Endothelial cell of umbilical vein (primary cell): ENCODE data around the gene SCTR. TPM values are rescaled to one million over a fixed set of nuclear protein-coding genes. Genes with fewer than 3 reads are reported as not detected.

ENCODE experiments used
- BruUV-seq: library from RNA; stranded (reverse); fragments of 400-500 nt; replicated peaks from 2 replicates; lab custom pipeline; 2021; lab: Mats Ljungman, UMichigan
- CTCF ChIA-PET: fragments of 300-600, 350-600 bp; sonication (Branson Sonifier 250); formaldehyde crosslinking; loops from one replicate; lab custom pipeline; 2021; ENCODE audit warnings: antibody characterized with exemption, inconsistent platforms; lab: Charles Lee
- POLR2A ChIA-PET: fragments of 300-600, 350-600 bp; sonication (Branson Sonifier 250); formaldehyde crosslinking; loops from one replicate; lab custom pipeline; 2021; ENCODE audit warnings: antibody characterized with exemption, inconsistent platforms; lab: Charles Lee
- DNase-seq: peaks from one replicate; pipeline ENCODE4 v3.0.0-alpha.2; 2011; ENCODE audit warnings: low read depth, low spot score
- FAIRE-seq: peaks from 2 replicates; lab custom pipeline; 2011; peaks lifted over from hg19 to GRCh38; lab: Jason Lieb, UNC
- H2AFZ ChIP-seq: 2 replicates; pipeline ENCODE4 v1.6.0; 2012; ENCODE audit warnings: low read depth, low read length, control low read depth, inconsistent platforms
- H3K27ac ChIP-seq: 2 replicates; pipeline ENCODE4 v1.5.1; 2011; ENCODE audit warnings: low read depth, mild to moderate bottlenecking, control low read depth, low read length, moderate library complexity; ENCODE audit not compliant: insufficient read depth
- H3K27me3 ChIP-seq, 2 experiments: 2 replicates each; pipeline versions ENCODE4 v1.6.0 to v1.6.1; 2011; ENCODE audit warnings: low read length in 2 of 2, mixed read lengths in 1 of 2; ENCODE audit not compliant: control insufficient read depth in 2 of 2, insufficient read depth in 2 of 2
- H3K36me3 ChIP-seq, 2 experiments: 2 replicates in 1 of 2; 3 replicates in 1 of 2; pipeline ENCODE4 v1.5.1; 2011; ENCODE audit warnings: low read length in 2 of 2, mild to moderate bottlenecking in 1 of 2, moderate library complexity in 1 of 2; ENCODE audit not compliant: control insufficient read depth in 2 of 2, insufficient read depth in 2 of 2; ENCODE audit errors: extremely low read depth in 1 of 2
- H3K4me1 ChIP-seq: 3 replicates; pipeline ENCODE4 v1.5.1; 2011; ENCODE audit warnings: mild to moderate bottlenecking, low read length; ENCODE audit not compliant: control insufficient read depth, insufficient read depth; ENCODE audit errors: extremely low read depth
- H3K4me2 ChIP-seq: 2 replicates; pipeline ENCODE4 v1.6.1; 2011; ENCODE audit warnings: low read length, control low read depth, mixed read lengths; ENCODE audit not compliant: insufficient read depth
- H3K4me3 ChIP-seq, 3 experiments: fragments of 200-600 bp in 1 of 3; sonication (generic), shearing (Covaris generic) in 1 of 3; replicated peaks in 1 of 3; 2 replicates each; pipeline ENCODE4 v1.5.1; 2011 to 2016; ENCODE audit warnings: control low read depth in 3 of 3, low read length in 3 of 3, mild to moderate bottlenecking in 2 of 3, inconsistent platforms in 1 of 3, low read depth in 1 of 3, moderate library complexity in 1 of 3; ENCODE audit not compliant: insufficient read depth in 1 of 3
- H3K79me2 ChIP-seq: 2 replicates; pipeline ENCODE4 v1.6.0; 2012; ENCODE audit warnings: low read length, inconsistent platforms; ENCODE audit not compliant: control insufficient read depth, insufficient read depth
- H3K9ac ChIP-seq: replicated peaks from 2 replicates; pipeline ENCODE3; 2011; ENCODE audit warnings: low read length, control low read depth; ENCODE audit not compliant: insufficient read depth; ENCODE audit errors: extremely low read depth
- H3K9me1 ChIP-seq: replicated peaks from 3 replicates; pipeline ENCODE4 v1.6.0; 2011; ENCODE audit warnings: mild to moderate bottlenecking, low read length; ENCODE audit not compliant: control insufficient read depth, insufficient read depth; ENCODE audit errors: extremely low read depth
- H3K9me3 ChIP-seq: replicated peaks from 2 replicates; pipeline ENCODE4 v1.5.1; 2012; ENCODE audit warnings: low read length, inconsistent platforms; ENCODE audit not compliant: control insufficient read depth, insufficient read depth
- H4K20me1 ChIP-seq: replicated peaks from 2 replicates; pipeline ENCODE3; 2011; ENCODE audit warnings: mild to moderate bottlenecking, low read length; ENCODE audit not compliant: control insufficient read depth, insufficient read depth; ENCODE audit errors: extremely low read depth
- CTCF ChIP-seq, 2 donors: IDR thresholded peaks; 1 replicate in 1 of 2; 2 replicates in 1 of 2; pipeline ENCODE4 v1.5.1; 2011; ENCODE audit warnings: low read length in 2 of 2, mild to moderate bottlenecking in 2 of 2, moderate library complexity in 2 of 2, control low read depth in 1 of 2, inconsistent platforms in 1 of 2, low read depth in 1 of 2; ENCODE audit not compliant: insufficient read depth in 1 of 2; ENCODE audit errors: extremely low read depth in 1 of 2
- EZH2 ChIP-seq: IDR thresholded peaks from 2 replicates; pipeline ENCODE4 v1.6.1; 2012; ENCODE audit warnings: borderline replicate concordance, low read depth, mild to moderate bottlenecking, moderate library complexity, low read length, inconsistent platforms; ENCODE audit not compliant: severe bottlenecking
- FOS ChIP-seq: IDR thresholded peaks from 2 replicates; pipeline ENCODE4 v1.6.1; 2011; ENCODE audit warnings: mild to moderate bottlenecking, low read length, moderate library complexity, borderline replicate concordance; ENCODE audit not compliant: insufficient read depth
- GATA2 ChIP-seq: IDR thresholded peaks from 2 replicates; pipeline ENCODE4 v1.7.0; 2011; ENCODE audit warnings: low read depth, mild to moderate bottlenecking, moderate library complexity, mixed read lengths, low read length; ENCODE audit not compliant: insufficient read length, insufficient read depth
- JUN ChIP-seq: IDR thresholded peaks from 2 replicates; pipeline ENCODE4 v1.6.1; 2011; ENCODE audit warnings: borderline replicate concordance, low read depth; ENCODE audit not compliant: insufficient read length, insufficient read depth
- MAX ChIP-seq: IDR thresholded peaks from 2 replicates; pipeline ENCODE4 v1.6.1; 2011; ENCODE audit not compliant: insufficient read depth, insufficient read length
- MYC ChIP-seq: IDR thresholded peaks from one replicate; pipeline ENCODE4 v1.6.1; 2011; ENCODE audit warnings: mild to moderate bottlenecking, low read depth, low read length
- POLR2A ChIP-seq: IDR thresholded peaks from 2 replicates; pipeline ENCODE4 v1.6.1; 2012; ENCODE audit warnings: low read depth, mild to moderate bottlenecking, control low read depth, low read length
- POLR2AphosphoS5 ChIP-seq: IDR thresholded peaks from 2 replicates; pipeline ENCODE4 v1.6.1; 2012; ENCODE audit warnings: low read depth, mild to moderate bottlenecking, control low read depth, low read length, moderate library complexity; ENCODE audit not compliant: insufficient read depth
- dilution Hi-C: fragments of 300-500 bp; cut with MboI; formaldehyde crosslinking; loops from one replicate; pipeline ENCODE4 v1.15.0; 2019; ENCODE audit warnings: low sequenced_read_pairs; ENCODE audit not compliant: extremely low pct_ligation_motif_present
- intact Hi-C: fragments of 100-400 bp; cut with micrococcal nuclease; formaldehyde crosslinking; loops from one replicate; pipeline ENCODE4 v1.10.0; 2022
- polyA plus RNA-seq, 4 experiments: library from polyadenylated mRNA; depleted of rRNA in 3 of 4; stranded (reverse) in 3 of 4; unstranded in 1 of 4; fragments of >200 nt; gene quantifications; 2 replicates each; pipeline versions ENCODE4 v1.2.1 to v1.2.3, GENCODE V29; 2011 to 2012; ENCODE audit warnings: missing spikeins in 1 of 4
- total RNA-seq: library from RNA; stranded (reverse); gene quantifications from 2 replicates; pipeline ENCODE4 v1.2.3, GENCODE V29; 2021

SCTR gene
- total and polyA plus RNA-seq, 2 donors (not counting 3 experiments of a cell fraction or from before 2014, with no cell fraction given): not detected

- TF ChIP-seq POLR2A (no peak), FOS (no peak), MAX (no peak), CTCF (IDR thresholded peaks at IDR 0.05; ENCODE audit: extremely low read depth in 1 of 2, insufficient read depth in 1 of 2, low read depth in 1 of 2, low read length in 2 of 2) (no peak), POLR2AphosphoS5 (no peak), JUN (no peak), MYC (no peak), GATA2 (no peak), EZH2 (no peak)
- no peaks in the 10 kb centered on the region for H3K79me2 ChIP-seq
- POLR2A ChIA-PET: no interaction called here
- no peak overlapping the region for H3K4me2 ChIP-seq
- no peaks in the 10 kb centered on the region for H3K36me3 ChIP-seq
- DNase-seq (no peak), FAIRE-seq (no peak)
- intact Hi-C loops: no loop called here
- no peak overlapping the region for H3K4me3 ChIP-seq
- H2AFZ ChIP-seq: no peak overlapping the region
- H3K9me3 ChIP-seq: no peaks in the 10 kb centered on the region
- no peaks in the 10 kb centered on the region for H3K9me1 ChIP-seq
- H4K20me1 ChIP-seq: no peaks in the 10 kb centered on the region
- no TSS peak for BruUV-seq
- no peak overlapping the region for H3K27ac ChIP-seq
- H3K9ac ChIP-seq: no peak overlapping the region
- CTCF ChIA-PET: interaction anchor here (1.1 to 3.5 kb wide), 2 partner anchors 15 to 61 kb away, joined by 3 to 18 read pairs; no protein-coding TSS in a partner anchor
- H3K27me3 ChIP-seq: peaks cover 13 to 22% of the 10 kb centered on the region in 2 experiments
- dilution Hi-C loops: no loop called here
- no peaks in the 10 kb centered on the region for H3K4me1 ChIP-seq
These were observed 108.7 kb downstream of the SCTR start for GRCh38 chr2:119415630-119416029.
